H9 (cell line): ENCODE results near the gene NLRP13. TPM values are rescaled to one million over a fixed set of nuclear protein-coding genes. Genes with fewer than 3 reads are reported as not detected.

Experiments
- DNase-seq: peaks from one replicate; pipeline ENCODE4 v3.0.0-alpha.2; 2017
- H2AFZ ChIP-seq: one replicate; pipeline ENCODE4 v1.6.1; 2013; ENCODE audit warnings: mild to moderate bottlenecking, low read length, control low read depth, moderate library complexity
- H2AK5ac ChIP-seq: 2 replicates; pipeline ENCODE4 v1.6.1; 2013; ENCODE audit warnings: low read length, control low read depth, mixed read lengths; ENCODE audit not compliant: insufficient read length
- H2BK120ac ChIP-seq: one replicate; pipeline ENCODE4 v1.6.1; 2013; ENCODE audit warnings: low read depth, mild to moderate bottlenecking, low read length, control low read depth, inconsistent platforms; ENCODE audit not compliant: poor library complexity, severe bottlenecking
- H2BK12ac ChIP-seq: 2 replicates; pipeline ENCODE4 v1.6.1; 2013; ENCODE audit warnings: low read length, control low read depth, mixed read lengths, low read depth; ENCODE audit not compliant: insufficient read length
- H2BK15ac ChIP-seq: 2 replicates; pipeline ENCODE4 v1.6.1; 2013; ENCODE audit warnings: low read depth, low read length, control low read depth
- H2BK20ac ChIP-seq: one replicate; pipeline ENCODE4 v1.6.1; 2013; ENCODE audit warnings: low read depth, mild to moderate bottlenecking, low read length, control low read depth, inconsistent platforms; ENCODE audit not compliant: poor library complexity, severe bottlenecking
- H2BK5ac ChIP-seq: 2 replicates; pipeline ENCODE4 v1.6.1; 2013; ENCODE audit warnings: low read length, control low read depth, mixed read lengths; ENCODE audit not compliant: insufficient read length
- H3K14ac ChIP-seq: 2 replicates; pipeline ENCODE4 v1.6.1; 2013; ENCODE audit warnings: low read length, control low read depth; ENCODE audit not compliant: insufficient read depth
- H3K18ac ChIP-seq: 2 replicates; pipeline ENCODE4 v1.6.1; 2013; ENCODE audit warnings: low read depth, mild to moderate bottlenecking, mixed read lengths, low read length, control low read depth; ENCODE audit not compliant: insufficient read length
- H3K23ac ChIP-seq: 2 replicates; pipeline ENCODE4 v1.6.1; 2013; ENCODE audit warnings: low read length, control low read depth, mixed read lengths, low read depth; ENCODE audit not compliant: insufficient read length
- H3K23me2 ChIP-seq: 2 replicates; pipeline ENCODE4 v1.6.1; 2013; ENCODE audit warnings: low read depth, mild to moderate bottlenecking, mixed read lengths, low read length, control low read depth; ENCODE audit not compliant: insufficient read length, poor library complexity, severe bottlenecking
- H3K27ac ChIP-seq: 2 replicates; pipeline ENCODE4 v1.5.1; 2013; ENCODE audit warnings: low read length, control low read depth, mixed read lengths, low read depth; ENCODE audit not compliant: insufficient read length
- H3K27me3 ChIP-seq: 2 replicates; pipeline ENCODE4 v1.6.1; 2013; ENCODE audit warnings: low read length, control low read depth, inconsistent platforms; ENCODE audit not compliant: insufficient read depth
- H3K4ac ChIP-seq: 2 replicates; pipeline ENCODE4 v1.6.1; 2013; ENCODE audit warnings: low read depth, mild to moderate bottlenecking, control low read depth, inconsistent platforms, low read length, moderate library complexity
- H3K4me1 ChIP-seq: 2 replicates; pipeline ENCODE4 v1.6.1; 2013; ENCODE audit warnings: low read length, control low read depth, inconsistent platforms; ENCODE audit not compliant: insufficient read depth
- H3K4me2 ChIP-seq: 2 replicates; pipeline ENCODE4 v1.6.1; 2013; ENCODE audit warnings: low read length, control low read depth, mixed read lengths; ENCODE audit not compliant: insufficient read length, insufficient read depth
- H3K56ac ChIP-seq: 2 replicates; pipeline ENCODE4 v1.6.1; 2013; ENCODE audit warnings: low read depth, mild to moderate bottlenecking, mixed read lengths, low read length, control low read depth; ENCODE audit not compliant: insufficient read length
- H3K79me1 ChIP-seq: 2 replicates; pipeline ENCODE4 v1.6.1; 2013; ENCODE audit warnings: low read depth, mild to moderate bottlenecking, moderate library complexity, low read length, control low read depth, inconsistent platforms; ENCODE audit not compliant: insufficient read depth, poor library complexity, severe bottlenecking
- H3K79me2 ChIP-seq: 2 replicates; pipeline ENCODE4 v1.6.1; 2013; ENCODE audit warnings: low read length, control low read depth, inconsistent platforms; ENCODE audit not compliant: insufficient read depth
- H3K9ac ChIP-seq: 2 replicates; pipeline ENCODE4 v1.6.1; 2013; ENCODE audit warnings: low read length, control low read depth, mixed read lengths; ENCODE audit not compliant: insufficient read length; ENCODE audit errors: extremely low read depth
- H3K9me3 ChIP-seq: one replicate; pipeline ENCODE4 v1.6.1; 2013; ENCODE audit warnings: low read depth, low read length, inconsistent platforms; ENCODE audit not compliant: control insufficient read depth
- H3T11ph ChIP-seq: one replicate; pipeline ENCODE4 v1.6.1; 2013; ENCODE audit warnings: mild to moderate bottlenecking, low read length, control low read depth, inconsistent platforms
- H4K20me1 ChIP-seq: one replicate; pipeline ENCODE4 v1.6.1; 2013; ENCODE audit not compliant: control insufficient read depth, insufficient read length, insufficient read depth
- H4K5ac ChIP-seq: 2 replicates; pipeline ENCODE4 v1.6.1; 2013; ENCODE audit warnings: low read depth, mild to moderate bottlenecking, mixed read lengths, low read length, control low read depth; ENCODE audit not compliant: insufficient read length
- H4K8ac ChIP-seq: replicated peaks from 2 replicates; pipeline ENCODE4 v1.6.1; 2013; ENCODE audit warnings: low read length, control low read depth, mixed read lengths, low read depth; ENCODE audit not compliant: insufficient read length
- H4K91ac ChIP-seq: 2 replicates; pipeline ENCODE4 v1.6.1; 2013; ENCODE audit warnings: low read depth, mild to moderate bottlenecking, moderate library complexity, mixed read lengths, low read length, control low read depth; ENCODE audit not compliant: insufficient read length
- H3K27ac Mint-ChIP-seq, 3 experiments: 2 replicates in 2 of 3; 3 replicates in 1 of 3; pipeline ENCODE4 v1.8.0; 2020 to 2021; ENCODE audit warnings: mixed read lengths in 3 of 3, mild to moderate bottlenecking in 1 of 3, moderate library complexity in 1 of 3
- H3K27me3 Mint-ChIP-seq: 2 replicates; pipeline ENCODE4 v1.8.0; 2021; ENCODE audit warnings: low read depth, mild to moderate bottlenecking, moderate library complexity, mixed read lengths
- H3K36me3 Mint-ChIP-seq, 3 experiments: 2 replicates in 2 of 3; 3 replicates in 1 of 3; pipeline ENCODE4 v1.8.0; 2020 to 2021; ENCODE audit warnings: low read depth in 3 of 3, mixed read lengths in 3 of 3; ENCODE audit not compliant: insufficient read depth in 1 of 3
- H3K4me1 Mint-ChIP-seq, 2 experiments: 2 replicates each; pipeline ENCODE4 v1.8.0; 2020; ENCODE audit warnings: mixed read lengths in 2 of 2
- H3K4me3 Mint-ChIP-seq, 2 experiments: 2 replicates in 1 of 2; 3 replicates in 1 of 2; pipeline ENCODE4 v1.8.0; 2020 to 2021; ENCODE audit warnings: mild to moderate bottlenecking in 2 of 2, mixed read lengths in 2 of 2, moderate library complexity in 1 of 2
- H3K9me3 Mint-ChIP-seq, 2 experiments: 2 replicates in 1 of 2; 3 replicates in 1 of 2; pipeline ENCODE4 v1.8.0; 2020; ENCODE audit warnings: mild to moderate bottlenecking in 2 of 2, mixed read lengths in 2 of 2, moderate library complexity in 1 of 2
- CTCF ChIP-seq: fragments of 200-600 bp; sonication (generic); conservative IDR thresholded peaks from 3 replicates; pipeline ENCODE4 v1.8.0; 2021; ENCODE audit warnings: antibody characterized with exemption, mild to moderate bottlenecking
- WGBS: extraction: QIAGEN DNeasy Blood & Tissue Kit; methylation state at CpG from one replicate; pipeline ENCODE4 v1.1.7; 2013; ENCODE audit warnings: missing lambda C conversion rate, low lambda C conversion rate, mixed read lengths; ENCODE audit not compliant: insufficient read length; ENCODE audit errors: extremely low coverage; 5-methylcytosine and 5-hydroxymethylcytosine counted together
- total RNA-seq: library from RNA; stranded (reverse); gene quantifications from 2 replicates; pipeline ENCODE4 v1.2.1, GENCODE V29; 2021

Gene NLRP13
- total RNA-seq, 1 experiment from 2014 or later = not detected

GRCh38 chr19:55909801-55910200 lies 22.3 kb downstream of the NLRP13 start:
- no peak overlapping the region for H2AK5ac ChIP-seq
- no peak overlapping the region for H3K4me2 ChIP-seq

More at GRCh38 chr19:55909801-55910200, 22.3 kb downstream of the NLRP13 start:
- Histone ChIP-seq H3K23me2 (no peaks in the 10 kb centered on the region), H2BK12ac (no peak overlapping the region), H3T11ph (no peak overlapping the region), H3K4ac (no peak overlapping the region), H3K27me3 (no peaks in the 10 kb centered on the region), H3K79me1 (no peaks in the 10 kb centered on the region), H3K18ac (no peak overlapping the region), H2BK15ac (no peak overlapping the region), H2BK5ac (no peak overlapping the region), H4K20me1 (no peaks in the 10 kb centered on the region), H3K56ac (no peak overlapping the region), H3K27ac (no peak overlapping the region), H4K8ac (no peak overlapping the region), H4K91ac (no peak overlapping the region), H3K9me3 (peaks cover 94% of the 10 kb centered on the region), H2BK120ac (no peak overlapping the region), H3K4me1 (no peaks in the 10 kb centered on the region), H3K14ac (no peak overlapping the region), H2AFZ (no peak overlapping the region), H3K79me2 (no peaks in the 10 kb centered on the region), H3K9ac (no peak overlapping the region), H2BK20ac (no peak overlapping the region), H4K5ac (no peak overlapping the region), H3K23ac (no peak overlapping the region)
- no peak for DNase-seq
- no peak overlapping the region for H3K4me3 Mint-ChIP-seq
- peaks cover 0 to 25% (median 10%) of the 10 kb centered on the region in 3 experiments; a peak in 4 of 7 replicates for H3K36me3 Mint-ChIP-seq
- no CpG with 5 or more reads among the region's 2 CpGs for WGBS
- H3K27me3 Mint-ChIP-seq = no peaks in the 10 kb centered on the region; the same call in none of the 2 replicates
- no peaks in the 10 kb centered on the region for H3K4me1 Mint-ChIP-seq
- peaks cover 92 to 98% of the 10 kb centered on the region in 2 experiments for H3K9me3 Mint-ChIP-seq
- H3K27ac Mint-ChIP-seq = no peak overlapping the region
- no peak for TF ChIP-seq CTCF
